IPS DF 6.9 (cell line): ENCODE measurements around the gene LDLR.
"Not testable (repeated sequence)": the region's sequence is repeated elsewhere in the genome, so short reads cannot be mapped to it uniquely, and the experiment has no call there.

Experiments used
- DNase-seq: peaks from one replicate; pipeline ENCODE4 v3.0.0-alpha.2; 2013; ENCODE audit warnings: low read depth, low spot score
- H3K27ac ChIP-seq: one replicate; pipeline ENCODE4 v1.5.1; 2013; ENCODE audit warnings: low read length, control low read depth
- H3K27me3 ChIP-seq: 2 replicates; pipeline ENCODE4 v1.6.1; 2013; ENCODE audit warnings: mild to moderate bottlenecking, low read length; ENCODE audit not compliant: control insufficient read depth, insufficient read depth
- H3K36me3 ChIP-seq: 2 replicates; pipeline ENCODE4 v1.6.1; 2013; ENCODE audit warnings: low read length; ENCODE audit not compliant: control insufficient read depth, insufficient read depth
- H3K4me1 ChIP-seq: 2 replicates; pipeline ENCODE4 v1.6.1; 2013; ENCODE audit warnings: low read length; ENCODE audit not compliant: control insufficient read depth, insufficient read depth
- H3K4me3 ChIP-seq: 2 replicates; pipeline ENCODE4 v1.5.1; 2013; ENCODE audit warnings: mild to moderate bottlenecking, low read length
- H3K9me3 ChIP-seq: 2 replicates; pipeline ENCODE4 v1.6.1; 2013; ENCODE audit warnings: low read length, inconsistent platforms; ENCODE audit not compliant: control insufficient read depth, insufficient read depth
- WGBS: extraction: QIAGEN DNeasy Blood & Tissue Kit; methylation state at CpG from one replicate; pipeline ENCODE4 v1.1.7; 2013; ENCODE audit warnings: mixed read lengths, missing lambda C conversion rate; ENCODE audit not compliant: insufficient read length, insufficient coverage; 5-methylcytosine and 5-hydroxymethylcytosine counted together

LDLR gene

GRCh38 chr19:11173516-11174155 is 84.4 kb downstream of the LDLR start:
- Histone ChIP-seq H3K9me3 (no peaks in the 10 kb centered on the region), H3K27me3 (no peaks in the 10 kb centered on the region)

GRCh38 chr19:11174336-11174735 is 85.1 kb downstream of the LDLR start:
- Histone ChIP-seq H3K4me3 (no peak overlapping the region), H3K36me3 (peaks cover 23% of the 10 kb centered on the region), H3K27ac (no peak overlapping the region), H3K4me1 (no peaks in the 10 kb centered on the region), H3K9me3 (no peaks in the 10 kb centered on the region), H3K27me3 (no peaks in the 10 kb centered on the region)
- WGBS, result no CpG with 5 or more reads among the region's 27 CpGs
- DNase-seq, result no peak

More at GRCh38 chr19:11173516-11174155, 84.4 kb downstream of the LDLR start:
- Histone ChIP-seq H3K4me3 (no peak overlapping the region), H3K4me1 (no peaks in the 10 kb centered on the region), H3K36me3 (peaks cover 23% of the 10 kb centered on the region), H3K27ac (no peak overlapping the region)
- DNase-seq, result no peak
- no CpG with 5 or more reads among the region's 8 CpGs for WGBS

GRCh38 chr19:11175920-11176319 is 86.7 kb downstream of the LDLR start:
- Histone ChIP-seq H3K4me1 (no peaks in the 10 kb centered on the region), H3K4me3 (no peak overlapping the region), H3K9me3 (no peaks in the 10 kb centered on the region), H3K27me3 (no peaks in the 10 kb centered on the region), H3K36me3 (peaks cover 17% of the 10 kb centered on the region), H3K27ac (no peak overlapping the region)
- no peak for DNase-seq
- WGBS, result no CpG with 5 or more reads among the region's 7 CpGs

GRCh38 chr19:11176466-11177193 is 87.4 kb downstream of the LDLR start:
- no peaks in the 10 kb centered on the region for H3K4me1 ChIP-seq
- H3K27ac ChIP-seq, result no peak overlapping the region
- peaks cover 17% of the 10 kb centered on the region for H3K36me3 ChIP-seq
- H3K4me3 ChIP-seq, result no peak overlapping the region
- no CpG with 5 or more reads among the region's 18 CpGs for WGBS
- no peaks in the 10 kb centered on the region for H3K9me3 ChIP-seq
- DNase-seq, result no peak
- no peaks in the 10 kb centered on the region for H3K27me3 ChIP-seq

GRCh38 chr19:11177592-11177991 is 88.3 kb downstream of the LDLR start:
- Histone ChIP-seq H3K4me3 (no peak overlapping the region), H3K9me3 (no peaks in the 10 kb centered on the region), H3K4me1 (no peaks in the 10 kb centered on the region), H3K27ac (no peak overlapping the region), H3K36me3 (peaks cover 14% of the 10 kb centered on the region), H3K27me3 (no peaks in the 10 kb centered on the region)
- no CpG with 5 or more reads among the region's 9 CpGs for WGBS
- no peak for DNase-seq

GRCh38 chr19:11179145-11179465 is 89.8 kb downstream of the LDLR start:
- WGBS, result no CpG with 5 or more reads among the region's 9 CpGs
- H3K27me3 ChIP-seq, H3K9me3 ChIP-seq, H3K36me3 ChIP-seq, H3K4me3 ChIP-seq, H3K4me1 ChIP-seq, DNase-seq, H3K27ac ChIP-seq: not testable (repeated sequence)

GRCh38 chr19:11179716-11180297 is 90.5 kb downstream of the LDLR start:
- Histone ChIP-seq H3K4me1 (no peaks in the 10 kb centered on the region), H3K36me3 (peaks cover 4% of the 10 kb centered on the region), H3K9me3 (no peaks in the 10 kb centered on the region), H3K27ac (no peak overlapping the region), H3K27me3 (no peaks in the 10 kb centered on the region), H3K4me3 (no peak overlapping the region)
- no CpG with 5 or more reads among the region's 11 CpGs for WGBS
- no peak for DNase-seq

GRCh38 chr19:11180346-11180745 is 91.1 kb downstream of the LDLR start:
- no peak overlapping the region for H3K4me3 ChIP-seq
- H3K27me3 ChIP-seq, result no peaks in the 10 kb centered on the region
- WGBS, result no CpG with 5 or more reads among the region's 8 CpGs
- H3K9me3 ChIP-seq, result no peaks in the 10 kb centered on the region
- H3K27ac ChIP-seq, result no peak overlapping the region
- no peaks in the 10 kb centered on the region for H3K4me1 ChIP-seq
- peaks cover 4% of the 10 kb centered on the region for H3K36me3 ChIP-seq
- DNase-seq, result no peak

GRCh38 chr19:11180975-11181374 is 91.7 kb downstream of the LDLR start:
- not testable (repeated sequence) for DNase-seq, H3K4me1 ChIP-seq, H3K27ac ChIP-seq, H3K9me3 ChIP-seq, H3K27me3 ChIP-seq, H3K4me3 ChIP-seq, H3K36me3 ChIP-seq
- no CpG with 5 or more reads among the region's 8 CpGs for WGBS

GRCh38 chr19:11181488-11181887 is 92.2 kb downstream of the LDLR start:
- Histone ChIP-seq H3K36me3 (peaks cover 4% of the 10 kb centered on the region), H3K27ac (no peak overlapping the region), H3K9me3 (no peaks in the 10 kb centered on the region), H3K4me3 (no peak overlapping the region), H3K27me3 (no peaks in the 10 kb centered on the region), H3K4me1 (no peaks in the 10 kb centered on the region)
- no CpG with 5 or more reads among the region's 4 CpGs for WGBS
- DNase-seq, result no peak
